NK-92 treated with Interleukin-12 subunit alpha and Interleukin-12 subunit beta, amount 100 ng/mL, for 24 hours (cell line): ENCODE data around the gene TTC12.

Source experiments
- DNase-seq: peaks from one replicate; lab custom pipeline; 2025; lab: John Stamatoyannopoulos, UW

Gene TTC12

DNA sequence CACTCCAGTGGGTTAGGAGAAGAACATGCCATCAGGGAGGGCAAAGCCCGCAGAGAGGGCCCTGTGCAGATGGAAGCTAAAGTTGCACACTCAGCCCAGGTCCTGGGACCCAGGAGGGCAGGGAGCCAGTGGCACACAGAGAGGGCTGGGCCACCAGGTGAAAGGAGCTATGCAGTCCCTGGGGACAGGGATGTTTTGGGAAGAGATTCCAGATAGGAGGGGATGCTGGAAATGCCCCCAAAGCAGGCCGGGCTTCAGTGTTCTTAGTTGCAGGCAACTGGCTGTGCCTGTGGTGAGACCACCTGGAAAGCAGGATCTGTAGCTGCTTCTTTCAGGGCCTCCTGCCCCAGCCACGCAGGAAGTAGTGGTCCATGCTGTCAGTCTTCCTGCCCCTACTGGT is 92.8 kb downstream of the TTC12 start:
- DNase-seq = no peak

DNA sequence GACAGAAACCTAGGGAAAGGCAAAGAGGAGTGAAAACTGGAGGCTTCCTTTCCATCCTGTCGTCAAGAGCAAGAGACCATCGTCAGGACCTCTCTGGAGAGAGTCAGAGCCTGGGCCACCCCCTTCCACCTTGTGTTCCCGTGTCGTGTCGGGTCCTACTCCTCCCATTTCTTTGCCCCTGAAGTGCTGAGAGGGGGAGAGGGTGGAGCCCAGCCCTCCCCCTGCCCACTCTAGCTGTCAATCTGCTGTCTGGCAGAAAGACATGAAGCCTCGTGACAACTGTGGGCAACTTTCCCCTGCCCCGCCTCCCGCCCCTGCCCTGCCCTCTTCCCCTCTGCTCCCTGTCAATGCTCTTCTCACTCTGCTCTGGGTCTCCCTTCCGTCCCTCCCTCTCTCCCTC is 93.8 kb downstream of the TTC12 start:
- DNase-seq = no peak

- DNase-seq = no peak
Observed at GRCh38 chr11:113408887-113409286, 94.5 kb downstream of the TTC12 start.

- DNase-seq = no peak
Observed at GRCh38 chr11:113409526-113409925, 95.1 kb downstream of the TTC12 start.

- no peak for DNase-seq
Observed at GRCh38 chr11:113410414-113411135, 96.2 kb downstream of the TTC12 start.

GRCh38 chr11:113411536-113411935 is 97.2 kb downstream of the TTC12 start:
- no peak for DNase-seq

DNA sequence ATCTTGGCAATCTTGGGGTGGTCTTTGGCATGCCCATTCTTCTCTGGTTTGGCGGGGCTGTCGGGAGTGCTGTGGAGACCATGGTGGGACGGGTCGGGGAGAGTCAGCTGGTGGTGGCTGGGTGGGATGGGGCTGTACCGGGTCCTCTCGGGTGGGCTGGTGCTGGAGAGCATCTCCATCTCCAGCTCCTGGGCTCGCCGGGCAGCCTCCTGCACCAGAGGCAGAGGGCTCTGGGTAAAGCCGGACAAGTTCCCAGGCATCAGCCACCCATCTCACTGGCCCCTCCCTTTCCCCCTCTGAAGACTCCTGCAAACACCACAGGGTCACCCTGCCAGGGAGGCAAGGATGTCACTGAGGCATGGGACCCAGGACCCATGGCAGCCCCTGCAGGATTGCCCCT is 98.3 kb downstream of the TTC12 start:
- DNase-seq = no peak

GRCh38 chr11:113415343-113415742 is 101.0 kb downstream of the TTC12 start:
- DNase-seq = no peak
